ENCODE measurements around the gene NISCH.

Gene NISCH

DNA sequence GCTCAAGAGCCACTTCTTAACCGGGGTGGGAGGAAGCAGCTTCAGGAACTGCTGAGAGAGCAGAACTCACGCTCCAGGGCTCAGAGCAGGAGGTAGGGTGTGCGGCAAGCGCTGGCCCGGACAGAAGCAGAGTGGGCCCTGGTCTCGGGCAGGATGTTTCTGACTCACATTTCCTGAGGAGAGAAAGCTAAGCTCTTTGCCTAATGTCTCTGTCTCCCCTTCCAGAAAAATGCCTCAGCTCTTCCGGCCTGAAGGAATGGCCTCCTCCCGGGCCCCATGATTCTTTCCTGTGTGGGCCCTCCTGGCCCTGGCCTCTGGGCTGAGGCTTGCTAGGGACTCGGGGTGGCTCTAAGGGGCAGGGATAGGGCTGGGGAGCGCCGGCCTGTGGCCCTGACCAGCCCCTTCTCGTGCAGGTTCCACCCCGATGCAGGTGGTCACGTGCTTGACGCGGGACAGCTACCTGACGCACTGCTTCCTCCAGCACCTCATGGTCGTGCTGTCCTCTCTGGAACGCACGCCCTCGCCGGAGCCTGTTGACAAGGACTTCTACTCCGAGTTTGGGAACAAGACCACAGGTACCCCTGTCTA is 35.6 kb downstream of the NISCH start:
- DNase-seq = no peak

DNA sequence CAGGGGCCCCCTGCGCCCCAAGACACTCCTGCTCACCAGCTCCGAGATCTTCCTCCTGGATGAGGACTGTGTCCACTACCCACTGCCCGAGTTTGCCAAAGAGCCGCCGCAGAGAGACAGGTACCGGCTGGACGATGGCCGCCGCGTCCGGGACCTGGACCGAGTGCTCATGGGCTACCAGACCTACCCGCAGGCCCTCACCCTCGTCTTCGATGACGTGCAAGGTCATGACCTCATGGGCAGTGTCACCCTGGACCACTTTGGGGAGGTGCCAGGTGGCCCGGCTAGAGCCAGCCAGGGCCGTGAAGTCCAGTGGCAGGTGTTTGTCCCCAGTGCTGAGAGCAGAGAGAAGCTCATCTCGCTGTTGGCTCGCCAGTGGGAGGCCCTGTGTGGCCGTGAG is 36.7 kb downstream of the NISCH start:
- DNase-seq = no peak

DNA sequence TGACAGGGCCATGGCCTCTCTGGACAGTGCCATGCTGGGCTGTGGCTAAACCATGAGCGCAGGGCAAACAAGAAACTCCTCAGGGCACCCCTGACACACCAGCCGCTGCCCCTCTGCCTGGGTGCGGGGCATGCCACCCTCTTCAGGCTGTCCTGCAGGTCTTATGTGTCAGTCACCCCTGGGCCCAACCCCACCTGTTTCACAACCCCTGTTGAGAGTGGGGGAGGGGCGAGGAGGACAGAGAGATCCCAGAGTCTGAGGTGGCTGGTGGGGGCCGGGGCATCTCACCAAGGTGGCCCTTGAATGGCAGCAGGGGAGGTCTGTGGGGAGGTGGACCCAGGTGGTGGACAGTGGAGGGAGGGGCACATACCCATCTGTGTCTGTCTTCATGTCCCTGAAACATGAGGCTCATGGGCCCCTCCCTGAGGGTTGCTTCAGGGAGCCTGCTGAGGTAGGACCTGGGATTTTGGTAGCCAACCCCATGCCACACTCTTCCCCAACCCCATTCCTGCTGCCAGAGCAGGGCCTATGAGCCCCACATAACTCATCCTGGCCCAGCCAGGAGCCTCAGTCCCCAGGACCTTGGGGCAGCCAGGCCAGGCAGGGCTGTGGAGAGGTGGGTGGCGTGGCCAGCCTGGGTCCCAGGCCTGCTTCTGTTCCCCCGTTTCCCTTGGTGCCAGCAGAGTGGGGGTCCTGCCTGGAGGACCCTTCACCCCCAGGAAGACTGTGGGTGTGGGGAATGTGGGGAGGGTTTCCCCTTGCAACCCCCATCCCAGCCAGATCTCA is 38.0 kb downstream of the NISCH start:
- DNase-seq = no peak

DNA sequence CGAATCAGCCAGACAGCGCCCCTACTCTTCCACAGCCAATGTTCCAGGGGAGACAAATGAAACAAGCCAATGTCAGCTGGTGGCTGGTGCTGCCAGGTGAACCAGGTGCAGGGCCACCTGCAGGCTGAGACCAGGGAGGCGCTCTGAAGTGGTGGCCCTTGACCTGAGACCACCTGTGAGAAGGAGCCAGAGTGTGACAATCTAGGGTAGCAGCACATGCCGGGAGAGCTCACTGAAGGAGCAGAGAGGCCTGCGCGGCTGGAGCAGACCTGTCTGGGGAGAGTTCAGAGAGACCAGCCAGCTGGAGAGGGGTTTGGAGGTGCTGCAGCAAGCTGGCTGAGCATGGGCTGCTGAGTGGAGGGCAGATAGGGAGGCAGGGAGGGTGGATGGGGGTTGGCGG is 39.0 kb downstream of the NISCH start:
- no peak for DNase-seq

DNA sequence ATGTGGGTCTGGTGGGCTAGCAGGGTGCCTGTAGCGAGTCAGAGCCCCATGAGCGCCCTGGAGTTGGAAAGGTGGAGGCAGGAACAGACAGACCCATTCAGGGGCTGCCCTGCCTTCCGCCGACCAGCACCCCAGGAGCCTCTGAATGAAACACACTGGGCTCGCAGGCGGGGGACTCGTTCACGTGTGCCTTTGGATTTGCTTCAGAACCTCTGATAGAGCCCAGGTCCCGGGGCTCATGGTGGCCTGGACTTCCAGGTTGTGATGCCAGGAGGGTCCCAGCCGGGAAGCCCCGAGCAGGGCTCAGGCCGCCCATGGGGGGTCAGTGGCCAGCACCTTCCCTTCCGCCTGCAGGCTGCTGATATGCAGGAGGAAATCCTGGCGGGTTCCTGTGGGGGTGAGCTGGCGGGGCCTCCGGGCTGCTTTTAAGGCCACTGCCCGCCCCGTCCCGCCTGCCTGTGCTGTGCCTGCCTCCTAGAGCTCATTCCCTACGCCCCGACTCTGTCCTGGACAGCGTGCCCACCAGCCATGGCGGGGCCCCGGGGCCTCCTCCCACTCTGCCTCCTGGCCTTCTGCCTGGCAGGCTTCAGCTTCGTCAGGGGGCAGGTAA is 39.6 kb downstream of the NISCH start, which contains the start of gene STAB1:
Gene STAB1 (plus strand): TSS at position 453 of the 610 bp plus-strand sequence. CDS start 76 bp downstream, at position 529.
- DNase-seq = peak; percentile 64

DNA sequence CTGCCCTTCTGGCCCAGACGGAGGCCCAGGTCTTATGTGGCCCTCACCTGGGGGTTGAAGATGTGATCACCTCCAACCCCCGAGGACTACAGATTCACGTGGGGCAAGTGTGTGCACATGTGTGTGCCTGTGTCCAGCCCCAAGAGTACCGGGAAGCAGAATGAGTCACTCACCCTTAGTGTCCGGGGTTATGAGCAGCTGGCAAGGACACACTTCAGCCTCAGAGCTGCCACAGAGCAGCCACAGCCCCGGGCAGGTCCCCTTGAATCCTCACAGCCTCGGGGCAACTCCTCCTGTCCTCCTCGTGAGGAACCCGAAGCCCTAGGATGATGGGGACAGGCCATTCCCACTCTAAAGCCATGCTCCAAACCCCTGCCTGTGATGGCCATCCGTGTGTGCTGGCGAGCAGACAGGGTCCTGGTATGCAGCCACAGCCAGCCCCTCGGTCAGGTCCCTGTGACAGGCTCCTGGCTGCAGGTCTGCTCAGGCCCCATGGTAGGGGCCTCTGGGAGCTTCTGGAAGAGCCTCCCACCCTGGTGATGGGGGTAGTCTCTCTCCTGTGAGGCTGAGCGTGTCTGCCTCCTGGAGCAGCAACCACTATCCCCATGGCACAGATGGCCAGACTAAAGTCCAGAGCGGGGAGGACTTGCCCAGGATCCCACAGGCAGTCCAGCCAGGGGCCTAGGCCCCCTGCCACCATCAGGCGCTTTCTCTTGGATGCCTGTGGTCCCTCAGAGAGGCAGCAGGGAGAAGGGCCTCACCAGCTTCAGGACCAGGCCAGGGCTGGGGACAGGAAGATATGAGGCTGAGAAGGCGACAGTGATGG is 40.6 kb downstream of the NISCH start:
- DNase-seq = no peak

DNA sequence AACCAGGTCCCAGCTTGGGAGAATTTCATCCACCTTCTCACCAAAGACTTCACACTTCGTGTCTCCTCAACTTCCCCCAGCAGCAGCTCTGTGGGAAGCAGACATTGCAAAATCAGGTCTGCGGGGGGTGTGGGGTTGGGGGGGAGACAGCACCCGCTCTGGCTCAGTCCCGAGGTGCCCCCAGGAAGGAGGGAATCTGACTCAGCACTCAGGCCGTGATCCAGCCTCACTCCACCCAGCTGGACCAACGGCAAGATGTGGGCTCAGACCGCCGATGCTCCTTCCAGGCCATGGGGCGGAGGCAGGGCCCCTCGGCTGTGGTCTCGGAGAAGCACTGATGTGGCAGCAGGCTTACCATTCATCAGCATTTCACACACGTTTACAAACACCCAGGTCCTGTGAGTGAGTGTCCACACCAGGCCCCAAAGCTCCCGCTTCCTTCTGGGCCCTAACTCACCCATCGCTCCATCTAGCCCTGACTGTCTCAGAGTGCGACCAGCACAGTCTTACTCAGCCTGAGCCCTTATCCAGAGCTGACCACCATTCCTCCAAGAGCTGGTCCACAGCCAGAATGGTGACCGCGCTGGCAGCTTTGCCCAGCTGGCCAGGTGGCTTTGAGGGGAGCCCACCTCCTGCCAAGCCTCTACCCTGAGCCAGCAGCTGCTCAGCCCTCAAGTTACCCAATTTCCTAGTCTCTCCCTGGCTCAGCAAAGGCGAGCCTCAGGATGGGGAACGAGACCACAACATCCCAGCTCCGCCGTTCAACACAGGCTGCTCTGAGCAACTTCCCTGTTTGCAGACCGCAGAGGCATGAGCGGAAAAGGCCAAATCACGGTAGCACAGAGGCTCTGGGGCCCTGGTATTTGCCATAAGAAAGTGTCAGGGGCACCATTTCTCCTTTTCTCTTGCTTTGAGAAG is 43.0 kb downstream of the NISCH start:
- peak; percentile 70 for DNase-seq

DNA sequence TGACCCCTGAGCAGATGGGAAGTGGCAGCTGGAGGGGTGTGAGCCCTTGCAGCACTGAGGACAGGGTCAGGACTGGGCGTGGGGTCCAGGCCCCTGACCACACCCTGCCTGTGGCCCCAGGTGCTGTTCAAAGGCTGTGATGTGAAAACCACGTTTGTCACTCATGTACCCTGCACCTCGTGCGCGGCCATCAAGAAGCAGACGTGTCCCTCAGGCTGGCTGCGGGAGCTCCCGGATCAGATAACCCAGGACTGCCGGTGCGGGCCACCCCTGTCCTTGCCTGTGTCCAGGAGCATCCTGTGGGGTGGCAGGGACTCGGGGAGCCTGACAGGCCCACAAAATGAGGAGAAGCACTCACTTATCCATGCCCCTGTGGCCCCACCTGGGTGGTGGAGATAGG is 45.6 kb downstream of the NISCH start:
- DNase-seq = no peak

DNA sequence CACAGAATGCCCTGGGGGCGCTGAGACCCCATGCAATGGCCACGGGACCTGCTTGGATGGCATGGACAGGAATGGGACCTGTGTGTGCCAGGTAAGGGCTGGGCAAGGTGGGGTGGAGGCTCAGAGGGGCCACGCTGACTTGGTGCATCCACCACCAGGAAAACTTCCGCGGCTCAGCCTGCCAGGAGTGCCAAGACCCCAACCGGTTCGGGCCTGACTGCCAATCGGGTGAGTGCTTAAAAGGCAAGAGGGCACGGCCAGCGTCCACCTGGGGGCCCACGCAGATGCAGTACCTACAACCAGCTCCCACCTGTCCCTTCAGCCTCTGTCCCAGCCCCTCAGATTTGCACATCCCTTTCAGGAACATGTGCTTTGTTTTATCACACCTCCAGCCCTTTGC is 46.6 kb downstream of the NISCH start:
- no peak for DNase-seq

DNA sequence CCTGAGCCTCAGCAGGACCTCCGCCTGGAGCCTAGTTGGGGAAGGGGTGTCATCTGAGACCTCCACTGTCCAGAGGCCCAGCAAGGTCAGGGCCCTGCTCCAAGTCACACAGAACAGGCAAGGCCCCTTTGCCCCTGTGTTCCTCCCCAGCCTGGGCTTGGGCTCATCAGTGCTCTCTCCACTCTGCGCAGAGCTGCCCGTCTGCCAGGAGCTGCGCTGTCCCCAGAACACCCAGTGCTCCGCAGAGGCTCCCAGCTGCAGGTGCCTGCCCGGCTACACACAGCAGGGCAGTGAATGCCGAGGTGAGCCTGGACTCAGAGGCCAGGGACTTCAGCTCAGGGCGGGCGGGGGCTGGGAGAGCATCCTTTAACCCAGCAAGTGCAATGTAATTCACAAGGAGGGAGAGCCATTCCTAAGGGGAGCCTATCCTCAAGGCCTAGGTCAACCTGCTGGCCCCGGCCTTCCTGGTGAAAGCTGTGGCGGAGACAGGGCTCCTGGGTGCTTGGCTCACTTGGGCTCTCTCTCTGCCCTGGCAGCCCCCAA is 47.5 kb downstream of the NISCH start:
- DNase-seq = no peak

DNA sequence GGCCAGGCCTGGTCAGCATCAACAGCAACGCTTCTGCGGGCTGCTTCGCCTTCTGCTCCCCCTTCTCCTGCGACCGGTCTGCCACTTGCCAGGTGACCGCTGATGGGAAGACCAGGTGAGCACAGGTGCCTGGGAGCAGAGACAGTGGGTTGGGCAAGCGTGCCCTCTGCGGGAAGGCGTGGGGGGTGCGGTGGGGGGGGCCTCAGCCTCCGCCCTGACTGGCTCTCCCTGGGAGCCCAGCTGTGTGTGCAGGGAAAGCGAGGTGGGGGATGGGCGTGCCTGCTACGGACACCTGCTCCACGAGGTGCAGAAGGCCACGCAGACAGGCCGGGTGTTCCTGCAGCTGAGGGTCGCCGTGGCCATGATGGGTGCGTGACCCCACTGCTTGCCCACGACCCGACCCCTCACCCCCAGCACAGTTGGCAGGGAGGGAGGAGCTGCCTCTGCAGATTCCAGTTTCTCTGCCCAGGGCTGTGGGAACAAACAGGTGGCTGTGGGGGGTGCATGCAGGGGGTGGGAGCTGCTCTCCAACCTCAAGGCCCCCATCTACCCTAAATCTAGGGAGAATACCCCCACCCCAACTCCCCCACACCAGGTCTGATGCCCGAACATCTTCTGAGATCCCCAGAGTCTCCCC is 48.5 kb downstream of the NISCH start:
- DNase-seq = no peak

DNA sequence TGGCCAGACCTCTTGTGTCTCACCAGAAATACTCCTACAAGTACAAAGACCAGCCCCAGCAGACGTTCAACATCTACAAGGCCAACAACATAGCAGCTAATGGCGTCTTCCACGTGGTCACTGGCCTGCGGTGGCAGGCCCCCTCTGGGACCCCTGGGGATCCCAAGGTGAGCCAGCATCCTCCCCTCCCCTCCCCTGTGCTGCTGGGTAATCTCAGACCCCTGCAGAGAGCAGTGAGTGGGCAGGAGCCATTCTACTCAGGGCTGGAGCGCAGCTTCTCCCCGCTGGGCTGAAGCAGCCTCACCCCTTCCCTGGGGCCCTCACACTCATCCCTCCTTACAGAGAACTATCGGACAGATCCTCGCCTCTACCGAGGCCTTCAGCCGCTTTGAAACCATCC is 49.6 kb downstream of the NISCH start:
- no peak for DNase-seq

DNA sequence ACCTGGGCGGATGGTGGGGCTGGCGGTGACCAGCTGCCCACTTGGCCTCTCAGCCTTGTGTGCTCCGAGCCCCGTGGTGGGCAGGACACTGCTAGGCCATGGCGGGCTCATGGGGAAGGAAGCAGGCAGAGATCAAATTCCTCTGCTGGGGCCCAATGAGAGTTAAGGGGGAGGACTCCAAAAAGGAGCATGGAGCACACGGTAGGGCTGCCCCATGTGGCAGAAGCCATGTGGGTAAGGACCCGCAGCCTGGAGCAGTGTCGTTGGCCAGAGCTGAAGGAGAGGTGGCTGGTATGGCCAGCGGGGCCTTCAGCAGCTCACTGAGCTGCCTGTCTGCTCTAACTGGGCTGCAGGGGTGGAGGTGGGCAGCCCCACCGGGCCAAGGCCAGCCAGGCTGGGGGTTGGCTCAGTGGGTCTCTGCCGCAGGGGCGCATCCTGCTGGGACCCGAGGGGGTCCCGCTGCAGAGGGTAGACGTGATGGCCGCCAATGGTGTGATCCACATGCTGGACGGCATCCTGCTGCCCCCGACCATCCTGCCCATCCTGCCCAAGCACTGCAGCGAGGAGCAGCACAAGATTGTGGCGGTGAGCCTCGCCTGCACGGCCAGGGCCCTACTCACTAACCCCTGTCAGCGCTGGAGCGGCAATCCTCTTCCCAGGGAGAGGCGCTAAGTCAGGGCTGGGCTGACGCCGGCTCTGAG is 51.0 kb downstream of the NISCH start:
- no peak for DNase-seq

DNA sequence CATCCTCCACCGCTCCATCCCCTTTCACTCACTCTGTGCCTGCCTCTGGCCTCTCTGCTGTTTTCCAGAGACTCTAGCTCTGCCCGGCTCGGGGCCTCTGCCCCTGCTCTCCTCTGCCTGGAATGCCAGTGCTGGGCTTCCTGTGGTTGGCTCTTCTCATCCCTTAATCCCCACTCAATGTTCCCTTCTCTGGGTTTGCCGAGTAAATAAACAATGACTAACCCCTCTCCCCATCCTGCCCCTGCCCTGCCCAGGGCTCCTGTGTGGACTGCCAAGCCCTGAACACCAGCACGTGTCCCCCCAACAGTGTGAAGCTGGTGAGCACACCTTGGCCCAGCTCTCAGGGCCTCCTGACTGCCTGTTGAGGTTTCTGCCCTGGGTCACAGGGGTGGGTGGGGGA is 52.0 kb downstream of the NISCH start:
- DNase-seq = no peak

DNA sequence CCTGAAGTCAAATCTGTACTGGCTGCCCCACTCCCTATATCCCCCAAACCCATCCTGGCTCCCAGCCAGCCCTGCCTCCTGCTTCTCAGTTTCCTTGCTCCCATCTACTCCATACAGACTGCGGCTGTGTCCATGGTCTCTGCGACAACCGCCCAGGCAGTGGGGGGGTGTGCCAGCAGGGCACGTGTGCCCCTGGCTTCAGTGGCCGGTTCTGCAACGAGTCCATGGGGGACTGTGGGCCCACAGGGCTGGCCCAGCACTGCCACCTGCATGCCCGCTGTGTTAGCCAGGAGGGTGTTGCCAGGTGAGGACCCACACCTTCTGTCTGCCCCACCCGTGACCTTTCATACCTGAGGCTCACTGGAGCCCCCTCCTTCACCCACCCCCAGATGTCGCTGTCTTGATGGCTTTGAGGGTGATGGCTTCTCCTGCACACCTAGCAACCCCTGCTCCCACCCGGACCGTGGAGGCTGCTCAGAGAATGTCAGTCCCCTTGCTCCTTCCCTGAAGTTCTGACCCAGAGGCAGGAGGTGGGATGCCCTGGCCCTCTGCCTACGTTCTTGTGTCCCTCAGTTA is 54.4 kb downstream of the NISCH start:
- no peak for DNase-seq

DNA sequence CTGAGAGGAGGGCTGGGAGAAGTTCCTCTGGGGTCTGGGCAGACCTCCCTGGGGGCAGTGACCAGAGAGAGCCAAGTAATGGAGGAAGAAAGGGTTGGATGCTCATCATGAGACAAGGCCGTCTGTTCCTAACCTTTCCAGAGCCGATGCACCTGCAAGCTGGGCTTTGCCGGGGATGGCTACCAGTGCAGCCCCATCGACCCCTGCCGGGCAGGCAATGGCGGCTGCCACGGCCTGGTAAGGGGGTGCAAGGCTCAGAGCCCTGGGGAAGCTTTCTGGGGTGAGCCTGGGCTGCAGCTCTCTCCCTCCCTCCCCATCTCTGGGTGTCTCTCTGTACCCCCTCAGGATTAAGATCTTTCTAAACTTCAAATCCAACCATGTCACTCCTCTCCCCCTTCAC is 56.1 kb downstream of the NISCH start:
- no peak for DNase-seq

DNA sequence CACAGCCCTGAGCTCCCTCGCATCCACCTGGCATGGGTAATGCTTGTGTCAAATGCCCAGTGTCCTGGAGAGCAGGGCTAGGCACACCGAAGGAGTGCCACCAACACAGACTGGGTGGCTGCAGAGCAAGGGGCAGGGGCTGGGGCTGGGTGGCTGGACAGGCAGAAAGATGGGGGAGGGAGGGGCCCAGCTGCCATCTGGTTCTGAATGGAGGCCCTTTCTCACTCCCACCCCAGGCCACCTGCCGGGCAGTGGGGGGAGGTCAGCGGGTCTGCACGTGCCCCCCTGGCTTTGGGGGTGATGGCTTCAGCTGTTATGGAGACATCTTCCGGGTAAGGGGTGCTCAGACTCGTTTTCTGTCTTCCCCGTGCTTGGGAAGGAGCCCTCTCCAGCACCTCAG is 56.7 kb downstream of the NISCH start:
- no peak for DNase-seq

DNA sequence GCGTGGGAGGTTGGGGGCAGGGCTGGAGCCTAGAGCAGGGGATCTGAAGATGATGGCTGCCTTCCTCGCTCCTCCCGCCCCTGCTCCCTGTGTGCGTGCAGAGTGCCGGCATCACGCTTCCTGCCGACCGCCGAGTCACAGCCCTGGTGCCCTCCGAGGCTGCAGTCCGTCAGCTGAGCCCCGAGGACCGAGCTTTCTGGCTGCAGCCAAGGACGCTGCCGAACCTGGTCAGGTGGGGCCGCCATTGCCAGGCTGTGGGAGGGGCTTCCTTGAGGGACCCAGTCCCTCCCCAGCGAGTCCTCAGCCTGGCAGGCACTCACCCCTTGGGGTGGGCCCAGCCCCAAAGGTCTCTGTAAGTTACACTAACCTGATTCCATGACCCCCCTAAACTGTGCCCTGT is 57.3 kb downstream of the NISCH start:
- DNase-seq = no peak

DNA sequence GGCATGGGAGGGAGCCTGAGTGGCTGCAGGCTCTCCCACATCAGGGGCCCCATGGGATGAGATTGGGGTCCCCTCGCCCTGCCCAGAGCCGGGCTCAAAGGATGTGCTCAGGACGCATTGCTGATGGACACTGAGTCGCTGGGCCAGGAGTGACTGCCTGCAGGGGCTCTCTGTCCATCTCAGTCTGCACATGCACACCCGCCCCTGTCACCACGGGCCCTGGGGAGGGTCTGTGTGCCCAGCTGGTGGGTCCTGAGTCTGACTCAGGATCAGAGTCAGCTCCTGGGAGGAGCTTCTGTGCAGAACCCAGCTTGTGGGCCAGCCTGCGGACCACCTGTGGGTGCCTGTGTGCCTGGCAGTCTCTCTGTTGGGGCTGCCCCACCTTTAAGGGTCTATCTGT is 57.9 kb downstream of the NISCH start:
- no peak for DNase-seq

DNA sequence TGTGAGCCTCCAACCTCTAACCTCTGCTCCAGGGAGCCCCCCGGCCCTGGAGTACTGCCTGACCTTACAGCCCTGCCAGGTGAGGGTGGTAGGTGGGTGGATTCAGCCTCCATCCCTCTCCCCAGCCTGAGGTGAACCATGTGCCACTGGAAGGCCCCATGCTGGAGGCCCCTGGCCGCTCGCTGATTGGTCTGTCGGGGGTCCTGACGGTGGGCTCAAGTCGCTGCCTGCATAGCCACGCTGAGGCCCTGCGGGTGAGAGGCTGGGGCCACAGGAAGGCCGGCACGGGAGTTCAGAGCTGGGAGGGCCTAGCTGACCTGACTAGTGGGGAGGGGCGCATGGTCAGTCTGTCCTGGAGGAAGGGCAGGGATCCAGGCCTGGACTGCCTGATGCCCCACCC is 59.2 kb downstream of the NISCH start:
- DNase-seq = no peak
